H1 (cell line): ENCODE results near the gene ATCAY. TPM values are rescaled to one million over a fixed set of nuclear protein-coding genes. Genes with fewer than 3 reads are reported as not detected.

Experiments used
- CTCF ChIA-PET: fragments of 300-600 bp; sonication (Branson Sonifier 250); formaldehyde crosslinking; loops from one replicate; lab custom pipeline; 2021; ENCODE audit not compliant: partially characterized antibody; lab: Charles Lee
- POLR2A ChIA-PET: fragments of 300-600 bp; sonication (Branson Sonifier 250); formaldehyde crosslinking; loops from one replicate; lab custom pipeline; 2021; ENCODE audit warnings: inconsistent platforms; ENCODE audit not compliant: partially characterized antibody; lab: Charles Lee
- DNase-seq, 2 experiments: peaks; one replicate each; pipeline versions ENCODE4 v3.0.0 to v3.0.0-alpha.2; 2010 to 2022; ENCODE audit warnings: low spot score in 2 of 2, low read depth in 1 of 2, mixed read lengths in 1 of 2
- FAIRE-seq: peaks from 2 replicates; lab custom pipeline; 2011; peaks lifted over from hg19 to GRCh38; lab: Jason Lieb, UNC
- H2AFZ ChIP-seq: 2 replicates; pipeline ENCODE4 v1.8.1; 2012; ENCODE audit warnings: low read length, inconsistent platforms
- H2AK5ac ChIP-seq: 2 replicates; pipeline ENCODE4 v1.6.1; 2013; ENCODE audit warnings: low read depth, low read length
- H2BK120ac ChIP-seq: replicated peaks from 2 replicates; pipeline ENCODE3; 2013; ENCODE audit warnings: low read depth, low read length, inconsistent platforms
- H2BK12ac ChIP-seq: 2 replicates; pipeline ENCODE4 v1.6.1; 2013; ENCODE audit warnings: low read depth, low read length
- H2BK15ac ChIP-seq: 2 replicates; pipeline ENCODE4 v1.6.1; 2013; ENCODE audit warnings: low read length
- H2BK20ac ChIP-seq: 2 replicates; pipeline ENCODE4 v1.6.1; 2013; ENCODE audit warnings: low read length
- H2BK5ac ChIP-seq: 2 replicates; pipeline ENCODE4 v1.6.1; 2013; ENCODE audit warnings: low read depth, low read length
- H3K14ac ChIP-seq: 2 replicates; pipeline ENCODE4 v1.6.1; 2013; ENCODE audit warnings: inconsistent platforms; ENCODE audit not compliant: insufficient read length
- H3K18ac ChIP-seq: 2 replicates; pipeline ENCODE4 v1.6.1; 2013; ENCODE audit warnings: low read length; ENCODE audit errors: extremely low read depth
- H3K23ac ChIP-seq: 2 replicates; pipeline ENCODE4 v1.6.1; 2013; ENCODE audit warnings: inconsistent platforms; ENCODE audit not compliant: insufficient read length
- H3K23me2 ChIP-seq: 2 replicates; pipeline ENCODE4 v1.6.1; 2013; ENCODE audit warnings: low read depth, low read length
- H3K27ac ChIP-seq: 2 replicates; pipeline ENCODE4 v1.6.1; 2011; ENCODE audit warnings: low read depth, low read length, inconsistent platforms
- H3K27me3 ChIP-seq, 4 experiments: replicated peaks in 1 of 4; 1 replicate in 1 of 4; 2 replicates in 3 of 4; pipeline versions ENCODE4 v1.6.1 to v1.8.1; 2011 to 2013; ENCODE audit warnings: low read length in 3 of 4, mild to moderate bottlenecking in 3 of 4, inconsistent platforms in 2 of 4, mixed read lengths in 2 of 4, moderate library complexity in 1 of 4; ENCODE audit not compliant: control insufficient read depth in 3 of 4, insufficient read depth in 3 of 4; ENCODE audit errors: extremely low read depth in 1 of 4
- H3K36me3 ChIP-seq, 4 experiments: 2 replicates each; pipeline versions ENCODE4 v1.6.1 to v1.8.1; 2011 to 2013; ENCODE audit warnings: mild to moderate bottlenecking in 4 of 4, low read length in 3 of 4, moderate library complexity in 2 of 4, control low read depth in 1 of 4, inconsistent platforms in 1 of 4; ENCODE audit not compliant: insufficient read depth in 4 of 4, control insufficient read depth in 2 of 4
- H3K4ac ChIP-seq: replicated peaks from 2 replicates; pipeline ENCODE3; 2013; ENCODE audit warnings: low read length, low read depth, mixed read lengths, inconsistent platforms; ENCODE audit not compliant: insufficient read length
- H3K4me1 ChIP-seq, 4 experiments: replicated peaks in 1 of 4; 1 replicate in 1 of 4; 2 replicates in 3 of 4; pipeline versions ENCODE4 v1.6.1 to v1.8.1; 2011 to 2013; ENCODE audit warnings: low read length in 3 of 4, inconsistent platforms in 2 of 4, mixed read lengths in 1 of 4; ENCODE audit not compliant: insufficient read depth in 4 of 4, control insufficient read depth in 3 of 4
- H3K4me2 ChIP-seq, 2 experiments: 2 replicates each; pipeline versions ENCODE4 v1.6.1 to v1.8.1; 2011 to 2013; ENCODE audit warnings: low read depth in 2 of 2, low read length in 2 of 2, control low read depth in 1 of 2, inconsistent platforms in 1 of 2, mild to moderate bottlenecking in 1 of 2; ENCODE audit not compliant: insufficient read depth in 1 of 2
- H3K4me3 ChIP-seq, 4 experiments: fragments of 200-600, 300-600 bp in 1 of 4; sonication (generic), shearing (Covaris generic), sonication (Bioruptor Twin) in 1 of 4; 2 replicates each; pipeline versions ENCODE4 v1.5.1 to v1.8.1; 2011 to 2016; ENCODE audit warnings: low read length in 4 of 4, low read depth in 3 of 4, control low read depth in 2 of 4, inconsistent platforms in 2 of 4, mild to moderate bottlenecking in 2 of 4, mixed read lengths in 1 of 4, moderate library complexity in 1 of 4; ENCODE audit not compliant: insufficient read depth in 2 of 4; ENCODE audit errors: extremely low read depth in 1 of 4
- H3K56ac ChIP-seq: replicated peaks from 2 replicates; pipeline ENCODE3; 2013; ENCODE audit warnings: low read depth, mild to moderate bottlenecking, mixed read lengths, low read length, inconsistent platforms; ENCODE audit not compliant: insufficient read length
- H3K79me1 ChIP-seq: 2 replicates; pipeline ENCODE4 v1.6.1; 2013; ENCODE audit warnings: low read depth, low read length, control low read depth
- H3K79me2 ChIP-seq, 2 experiments: 2 replicates each; pipeline versions ENCODE4 v1.6.1 to v1.8.1; 2012 to 2013; ENCODE audit warnings: low read length in 2 of 2, mild to moderate bottlenecking in 2 of 2, inconsistent platforms in 1 of 2; ENCODE audit not compliant: insufficient read depth in 2 of 2, control insufficient read depth in 1 of 2
- H3K9ac ChIP-seq, 4 experiments: replicated peaks in 1 of 4; 1 replicate in 1 of 4; 2 replicates in 3 of 4; pipeline versions ENCODE4 v1.6.1 to v1.8.1; 2011 to 2013; ENCODE audit warnings: low read depth in 3 of 4, low read length in 3 of 4, control low read depth in 2 of 4, mild to moderate bottlenecking in 2 of 4, moderate library complexity in 2 of 4, inconsistent platforms in 1 of 4; ENCODE audit errors: extremely low read depth in 1 of 4
- H3K9me3 ChIP-seq, 2 experiments: 2 replicates each; pipeline versions ENCODE4 v1.6.1 to v1.8.1; 2012 to 2013; ENCODE audit warnings: mild to moderate bottlenecking in 2 of 2, moderate library complexity in 2 of 2, control low read depth in 1 of 2, inconsistent platforms in 1 of 2, low read depth in 1 of 2, low read length in 1 of 2, mixed read lengths in 1 of 2; ENCODE audit not compliant: insufficient read depth in 2 of 2
- H4K20me1 ChIP-seq, 2 experiments: replicated peaks in 1 of 2; 2 replicates each; pipeline versions ENCODE3 to v1.8.1; 2011 to 2013; ENCODE audit warnings: inconsistent platforms in 2 of 2, low read length in 2 of 2, mild to moderate bottlenecking in 1 of 2; ENCODE audit not compliant: insufficient read depth in 2 of 2, control insufficient read depth in 1 of 2
- H4K5ac ChIP-seq: 2 replicates; pipeline ENCODE4 v1.6.1; 2013; ENCODE audit warnings: low read length, low read depth, mixed read lengths, inconsistent platforms; ENCODE audit not compliant: insufficient read length
- H4K8ac ChIP-seq: 2 replicates; pipeline ENCODE4 v1.8.0; 2013; ENCODE audit warnings: mild to moderate bottlenecking, moderate library complexity, low read length, inconsistent platforms; ENCODE audit not compliant: insufficient read depth; ENCODE audit errors: extremely low read depth
- H4K91ac ChIP-seq: replicated peaks from 2 replicates; pipeline ENCODE3; 2013; ENCODE audit warnings: low read length, mixed read lengths, inconsistent platforms; ENCODE audit not compliant: insufficient read length
- BACH1 ChIP-seq: IDR thresholded peaks from 2 replicates; pipeline ENCODE4 v1.6.1; 2012; ENCODE audit warnings: low read length, improper control_type of control experiment
- CBX8 ChIP-seq: fragments of 300-800, 300-1000 bp; sonication (generic); IDR thresholded peaks from 2 replicates; pipeline ENCODE4 v1.7.1; 2016; ENCODE audit warnings: low read depth, low read length, borderline replicate concordance
- EGR1 ChIP-seq: IDR thresholded peaks from 2 replicates; pipeline ENCODE4 v1.6.1; 2011; ENCODE audit warnings: low read depth, low read length, borderline replicate concordance
- EP300 ChIP-seq, 2 experiments: IDR thresholded peaks; 1 replicate in 1 of 2; 2 replicates in 1 of 2; pipeline ENCODE4 v1.6.1; 2011 to 2012; ENCODE audit warnings: low read depth in 2 of 2, low read length in 2 of 2, mild to moderate bottlenecking in 2 of 2, borderline replicate concordance in 1 of 2, inconsistent platforms in 1 of 2, moderate library complexity in 1 of 2
- EZH2 ChIP-seq: fragments of 200-600 bp; sonication (generic); IDR thresholded peaks from 2 replicates; pipeline ENCODE4 v1.7.1; 2012; ENCODE audit warnings: low read depth, mild to moderate bottlenecking, moderate library complexity, low read length, inconsistent platforms; ENCODE audit not compliant: severe bottlenecking
- GTF2F1 ChIP-seq: IDR thresholded peaks from 2 replicates; pipeline ENCODE4 v1.6.1; 2012; ENCODE audit warnings: low read depth, low read length, improper control_type of control experiment, borderline replicate concordance
- MAFK ChIP-seq: IDR thresholded peaks from 2 replicates; pipeline ENCODE4 v1.6.1; 2012; ENCODE audit warnings: low read depth, mild to moderate bottlenecking, improper control_type of control experiment, low read length
- RNF2 ChIP-seq: fragments of 200-900, 300-1000 bp; sonication (generic); IDR thresholded peaks from 2 replicates; pipeline ENCODE4 v1.7.1; 2016; ENCODE audit warnings: borderline replicate concordance, low read depth, mild to moderate bottlenecking, antibody characterized with exemption, low read length; ENCODE audit not compliant: poor library complexity, severe bottlenecking; ENCODE audit errors: missing control alignments
- TAF1 ChIP-seq: IDR thresholded peaks from 2 replicates; pipeline ENCODE4 v1.6.1; 2011; ENCODE audit warnings: mild to moderate bottlenecking, low read depth, low read length
- WGBS, 2 experiments: shearing (Covaris generic) in 1 of 2; methylation state at CpG; one replicate each; pipeline versions ENCODE4 v1.1.6 to v1.1.7; 2013 to 2015; ENCODE audit warnings: low lambda C conversion rate in 2 of 2, mixed read lengths in 2 of 2, inconsistent platforms in 1 of 2, low coverage in 1 of 2, missing lambda C conversion rate in 1 of 2; ENCODE audit not compliant: insufficient replicate concordance in 2 of 2, insufficient coverage in 1 of 2, insufficient read length in 1 of 2; ENCODE audit errors: extremely low coverage in 1 of 2, missing lambda C conversion rate in 1 of 2; 5-methylcytosine and 5-hydroxymethylcytosine counted together
- polyA plus RNA-seq, 7 experiments: library from polyadenylated mRNA; depleted of rRNA in 3 of 7; stranded (reverse) in 5 of 7; unstranded in 2 of 7; fragments of >200 nt in 5 of 7; fragments of 200-250 nt in 2 of 7; gene quantifications; 1 replicate in 5 of 7; 2 replicates in 1 of 7; 4 replicates in 1 of 7; pipeline versions ENCODE4 v1.2.1 to v1.2.3, GENCODE V29; 2011 to 2013; ENCODE audit warnings: missing spikeins in 2 of 7, mixed read lengths in 2 of 7
- total RNA-seq: library from RNA; stranded (reverse); fragmentation: NEBNext Ultra II Directional; extraction: Animal tissue kit (Norgen Biotek cat#: 25700); gene quantifications from 2 replicates; pipeline ENCODE4 v1.2.1, GENCODE V29; 2021

The ATCAY gene
- total and polyA plus RNA-seq, 2 of the 8 experiments (the other 6 are each of a cell fraction or from before 2014, with no cell fraction given), result 24.4 to 33.8 TPM

DNA sequence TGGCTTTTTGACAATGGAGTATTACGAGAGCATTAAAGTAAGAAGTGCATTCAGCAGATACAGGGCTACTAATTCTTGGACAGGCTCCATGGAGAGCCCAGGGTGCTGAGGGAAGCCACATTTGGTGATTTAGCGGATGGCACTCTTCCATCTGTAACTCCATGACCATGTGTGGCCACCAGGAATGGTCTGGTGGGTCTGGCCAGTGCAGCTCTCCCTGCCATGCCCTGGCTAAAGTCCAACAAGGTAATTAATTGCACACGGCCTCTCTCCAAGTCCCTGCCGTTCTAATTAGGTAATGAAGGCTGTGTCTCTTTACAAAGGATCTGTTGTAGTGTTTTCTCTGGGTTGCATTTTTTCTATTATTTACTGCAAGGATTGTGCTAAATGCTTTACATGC, 7.3 kb upstream of the ATCAY start:
- no peak for FAIRE-seq
- Histone ChIP-seq H4K8ac (no peak overlapping the region), H3K4me3 (no peak overlapping the region), H2BK15ac (no peak overlapping the region), H4K91ac (no peak overlapping the region), H3K56ac (no peak overlapping the region), H3K27me3 (peaks cover 0 to 18% (median 13%) of the 10 kb centered on the region in 4 experiments; a peak in 6 of 7 replicates), H2BK12ac (no peak overlapping the region), H3K4me2 (no peak overlapping the region), H3K79me2 (no peaks in the 10 kb centered on the region), H3K4me1 (peaks cover 0 to 4% (median 1%) of the 10 kb centered on the region in 4 experiments; a peak in 5 of 7 replicates), H3K18ac (no peak overlapping the region), H3K4ac (no peak overlapping the region), H4K5ac (no peak overlapping the region), H3K36me3 (no peaks in the 10 kb centered on the region), H3K23ac (no peak overlapping the region), H2AK5ac (no peak overlapping the region), H2BK5ac (no peak overlapping the region), H4K20me1 (no peaks in the 10 kb centered on the region), H2BK120ac (no peak overlapping the region), H3K23me2 (no peaks in the 10 kb centered on the region; the same call in 1 of the 2 replicates), H2AFZ (no peak overlapping the region), H3K14ac (no peak overlapping the region), H3K79me1 (no peaks in the 10 kb centered on the region), H3K9me3 (peaks cover 6 to 8% of the 10 kb centered on the region in 2 experiments; a peak in 3 of 4 replicates), H3K9ac (no peak overlapping the region), H2BK20ac (peak overlapping the region; percentile 48; the same call in 1 of the 2 replicates), H3K27ac (no peak overlapping the region)
- TF ChIP-seq GTF2F1, result no peak
- TF ChIP-seq EZH2, result no peak
- TF ChIP-seq TAF1, result no peak
- no peak for TF ChIP-seq CBX8
- TF ChIP-seq EGR1, result no peak
- no peak for TF ChIP-seq RNF2
- no peak for TF ChIP-seq MAFK
- TF ChIP-seq BACH1, result no peak
- TF ChIP-seq EP300 (IDR thresholded peaks at IDR 0.05; ENCODE audit: borderline replicate concordance in 1 of 2, low read depth in 2 of 2, low read length in 2 of 2), result no peak
- WGBS, 2 experiments, result 89% methylated on average over 4 of the region's 4 CpGs; no CpG with 5 or more reads in 1 of the 2 experiments
- CTCF ChIA-PET, result interaction anchor here (0.6 to 1.4 kb wide), 2 partner anchors 51 to 429 kb away, joined by 3 read pairs; no protein-coding TSS in a partner anchor
- POLR2A ChIA-PET, result interaction anchor here (1.2 kb wide), 1 partner anchor 15 kb away, joined by 4 read pairs; no protein-coding TSS in a partner anchor
- DNase-seq, result no peak
